ENCODE measurements around the gene LDLRAD4.

The LDLRAD4 gene

GRCh38 chr18:13218368-13218991 is at the start of gene LDLRAD4:
Gene LDLRAD4, plus strand, starts transcription at chr18:13218760.
- no peak for DNase-seq

GRCh38 chr18:13173578-13174145 is 44.9 kb upstream of the LDLRAD4 start:
- no peak for DNase-seq

GRCh38 chr18:13175266-13175665 is 43.3 kb upstream of the LDLRAD4 start:
- no peak for DNase-seq

- no peak for DNase-seq
Observed at GRCh38 chr18:13175754-13176210, 42.8 kb upstream of the LDLRAD4 start.

- DNase-seq, result no peak
Observed at GRCh38 chr18:13176847-13177246, 41.7 kb upstream of the LDLRAD4 start.

- no peak for DNase-seq
Observed at GRCh38 chr18:13178197-13178596, 40.4 kb upstream of the LDLRAD4 start.

GRCh38 chr18:13178976-13179375 is 39.6 kb upstream of the LDLRAD4 start:
- no peak for DNase-seq

GRCh38 chr18:13179566-13180113 is 38.9 kb upstream of the LDLRAD4 start:
- no peak for DNase-seq

- DNase-seq, result no peak
Observed at GRCh38 chr18:13180614-13181375, 37.8 kb upstream of the LDLRAD4 start.

GRCh38 chr18:13181765-13182164 is 36.8 kb upstream of the LDLRAD4 start:
- DNase-seq, result no peak

GRCh38 chr18:13183359-13183758 is 35.2 kb upstream of the LDLRAD4 start:
- no peak for DNase-seq

GRCh38 chr18:13183790-13184189 is 34.8 kb upstream of the LDLRAD4 start:
- DNase-seq, result no peak

- DNase-seq, result no peak
Observed at GRCh38 chr18:13184396-13184795, 34.2 kb upstream of the LDLRAD4 start.

- DNase-seq, result no peak
Observed at GRCh38 chr18:13185675-13186198, 32.8 kb upstream of the LDLRAD4 start.

- DNase-seq, result no peak
Observed at GRCh38 chr18:13186687-13187086, 31.9 kb upstream of the LDLRAD4 start.

GRCh38 chr18:13187498-13187897 is 31.1 kb upstream of the LDLRAD4 start:
- DNase-seq, result no peak

- no peak for DNase-seq
Observed at GRCh38 chr18:13191031-13191430, 27.5 kb upstream of the LDLRAD4 start.

GRCh38 chr18:13191779-13192178 is 26.8 kb upstream of the LDLRAD4 start:
- no peak for DNase-seq

- no peak for DNase-seq
Observed at GRCh38 chr18:13192970-13193369, 25.6 kb upstream of the LDLRAD4 start.

GRCh38 chr18:13194239-13194638 is 24.3 kb upstream of the LDLRAD4 start:
- DNase-seq, result no peak

GRCh38 chr18:13198701-13199100 is 19.9 kb upstream of the LDLRAD4 start:
- DNase-seq, result no peak

GRCh38 chr18:13199169-13199568 is 19.4 kb upstream of the LDLRAD4 start:
- no peak for DNase-seq

- no peak for DNase-seq
Observed at GRCh38 chr18:13201292-13201691, 17.3 kb upstream of the LDLRAD4 start.

- no peak for DNase-seq
Observed at GRCh38 chr18:13202571-13202970, 16.0 kb upstream of the LDLRAD4 start.

All from cortex of kidney (tissue), 1 donor.